ENCODE results near the gene SYT1.

Gene SYT1

DNA sequence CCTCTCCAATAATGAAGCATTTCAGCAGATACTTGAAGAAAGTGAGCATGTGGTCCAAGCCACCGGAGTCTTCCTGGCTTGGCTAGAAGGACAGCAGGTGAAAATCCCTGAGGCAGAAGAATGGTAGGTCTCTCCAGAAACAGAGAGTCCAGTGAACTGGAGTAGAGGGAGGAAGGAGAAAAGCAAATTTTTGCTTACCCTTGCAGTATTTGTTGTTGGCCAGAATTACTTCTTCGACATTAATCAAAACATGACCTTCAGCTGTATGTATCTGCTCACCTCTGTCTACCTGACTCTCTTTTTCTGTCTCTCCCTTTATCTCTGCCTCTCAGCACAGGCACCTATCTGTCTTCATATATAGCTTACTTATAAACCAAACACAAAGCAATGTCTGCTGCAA is 208.9 kb downstream of the SYT1 start:
- Mint-ChIP-seq H3K9me3 (no peaks in the 10 kb centered on the region), H3K27ac (no peak overlapping the region), H3K4me1 (peaks cover 0 to 5% of the 10 kb centered on the region in 2 donors), H3K36me3 (no peaks in the 10 kb centered on the region), H3K4me3 (no peak overlapping the region), H3K27me3 (no peaks in the 10 kb centered on the region)
- no peak for ATAC-seq (replicated peaks)
- DNase-seq, result no peak

DNA sequence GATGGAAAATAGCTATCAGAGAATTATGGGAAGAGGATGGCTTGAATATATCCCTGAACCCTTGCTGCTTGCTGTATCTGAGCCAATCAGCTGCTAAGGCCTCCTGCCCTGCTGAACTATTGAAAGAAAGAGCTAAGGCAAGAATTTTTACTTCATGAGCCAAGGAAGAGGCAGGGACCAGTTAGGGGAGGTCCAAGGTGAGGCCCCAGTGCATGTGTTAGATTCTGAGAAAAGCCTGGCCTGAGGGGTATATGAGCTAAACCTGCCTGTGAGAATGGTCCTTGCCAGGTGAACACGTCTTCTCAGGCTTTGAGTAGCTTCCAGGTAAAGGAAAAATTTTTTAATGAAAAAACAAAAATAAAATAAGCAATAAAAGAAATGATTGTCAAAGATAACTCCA is 218.0 kb downstream of the SYT1 start:
- DNase-seq (no peak), ATAC-seq (replicated peaks) (no peak)
- Mint-ChIP-seq H3K4me1 (peaks cover 0 to 2% of the 10 kb centered on the region in 2 donors), H3K27ac (no peak overlapping the region), H3K4me3 (no peak overlapping the region), H3K9me3 (no peaks in the 10 kb centered on the region), H3K27me3 (no peaks in the 10 kb centered on the region), H3K36me3 (no peaks in the 10 kb centered on the region)

DNA sequence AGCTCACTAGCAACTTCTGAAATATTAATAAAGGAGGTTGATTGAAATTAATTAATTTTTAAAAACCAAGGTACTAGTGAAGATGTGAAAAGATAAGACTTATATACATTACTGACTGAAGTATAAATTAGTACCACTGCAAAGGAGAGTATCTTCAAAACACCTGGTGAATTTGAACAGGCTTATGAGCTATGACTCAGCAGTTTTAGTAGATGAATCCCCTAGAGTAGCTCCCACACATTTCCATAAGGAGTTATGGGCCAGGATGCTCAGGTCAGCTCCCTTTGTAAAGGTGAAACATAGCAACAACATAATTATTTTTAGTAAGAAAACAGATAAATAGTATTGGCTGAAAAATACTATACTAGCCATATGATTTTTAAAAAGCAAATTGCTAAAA is 218.6 kb downstream of the SYT1 start:
- Mint-ChIP-seq H3K9me3 (no peaks in the 10 kb centered on the region), H3K27ac (no peak overlapping the region), H3K27me3 (no peaks in the 10 kb centered on the region), H3K4me3 (no peak overlapping the region), H3K4me1 (peaks cover 0 to 2% of the 10 kb centered on the region in 2 donors), H3K36me3 (no peaks in the 10 kb centered on the region)
- DNase-seq (no peak), ATAC-seq (replicated peaks) (no peak)

GRCh38 chr12:79085106-79085682 is 220.6 kb downstream of the SYT1 start:
- no peak overlapping the region for H3K4me3 Mint-ChIP-seq
- no peaks in the 10 kb centered on the region for H3K27me3 Mint-ChIP-seq
- peaks cover 0 to 2% of the 10 kb centered on the region in 2 donors for H3K4me1 Mint-ChIP-seq
- no peaks in the 10 kb centered on the region for H3K9me3 Mint-ChIP-seq
- no peak overlapping the region for H3K27ac Mint-ChIP-seq
- ATAC-seq (replicated peaks) (no peak), DNase-seq (no peak)
- no peaks in the 10 kb centered on the region for H3K36me3 Mint-ChIP-seq

DNA sequence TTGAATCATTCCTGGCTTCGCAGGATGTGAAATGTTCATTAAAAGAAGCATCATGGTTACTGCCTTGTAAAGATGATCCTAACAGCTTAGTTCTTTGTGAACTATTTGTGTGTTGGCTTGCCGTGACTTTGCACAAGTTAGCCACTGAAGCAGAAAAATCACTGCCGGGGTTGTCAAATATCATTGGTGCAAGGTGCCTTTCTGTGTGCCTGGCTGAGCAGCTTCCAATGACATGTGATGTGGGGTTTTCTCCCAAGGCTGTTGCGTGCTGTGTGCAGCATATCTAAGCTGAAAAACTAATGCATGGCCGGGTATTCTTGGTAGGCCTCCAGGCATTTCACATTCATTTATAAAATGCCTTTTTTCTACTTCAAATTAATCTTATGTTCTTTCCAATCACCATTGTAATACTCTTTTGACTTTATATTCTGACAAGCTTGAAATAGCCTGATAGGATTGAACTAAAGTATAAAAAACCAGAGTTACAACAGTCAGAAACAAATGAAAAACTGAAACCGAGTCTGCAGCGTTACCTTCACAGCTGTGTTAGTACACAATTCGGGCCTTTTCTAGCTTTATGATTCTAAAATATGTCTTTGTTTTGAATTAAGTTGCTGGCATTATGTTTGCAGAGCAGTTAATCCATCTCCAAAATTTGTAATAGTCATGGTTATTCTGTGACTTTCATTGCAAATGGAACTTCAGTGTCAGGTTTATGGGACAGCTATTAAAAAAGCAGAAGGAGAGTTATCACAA is 222.1 kb downstream of the SYT1 start:
- ATAC-seq (replicated peaks) (no peak), DNase-seq (no peak)
- H3K27me3 Mint-ChIP-seq, result no peaks in the 10 kb centered on the region
- peaks cover 0 to 2% of the 10 kb centered on the region in 2 donors for H3K4me1 Mint-ChIP-seq
- H3K36me3 Mint-ChIP-seq, result no peaks in the 10 kb centered on the region
- H3K27ac Mint-ChIP-seq, result no peak overlapping the region
- H3K4me3 Mint-ChIP-seq, result no peak overlapping the region
- no peaks in the 10 kb centered on the region for H3K9me3 Mint-ChIP-seq

DNA sequence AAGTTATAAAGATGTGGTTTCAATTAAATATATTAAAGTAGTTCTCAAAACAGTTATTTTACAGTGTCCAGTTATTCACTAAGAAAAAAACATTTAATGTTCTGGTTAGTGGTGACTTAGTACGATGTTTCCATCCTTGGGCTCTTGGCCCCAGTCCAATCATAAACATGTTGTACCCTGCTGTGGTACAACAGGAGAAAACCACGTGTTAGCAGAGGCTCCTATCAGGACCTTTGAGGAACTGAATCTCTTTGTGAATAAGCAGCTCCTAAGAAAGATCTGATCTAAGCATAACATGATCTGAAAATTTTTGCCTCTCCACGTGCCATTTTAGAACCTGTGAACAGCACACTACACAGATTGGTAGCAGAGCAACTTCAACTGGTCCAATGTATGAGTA is 234.0 kb downstream of the SYT1 start:
- Mint-ChIP-seq H3K27me3 (no peaks in the 10 kb centered on the region), H3K9me3 (no peaks in the 10 kb centered on the region), H3K4me1 (no peaks in the 10 kb centered on the region), H3K27ac (no peak overlapping the region), H3K4me3 (no peak overlapping the region), H3K36me3 (no peaks in the 10 kb centered on the region)
- ATAC-seq (replicated peaks) (no peak), DNase-seq (no peak)

DNA sequence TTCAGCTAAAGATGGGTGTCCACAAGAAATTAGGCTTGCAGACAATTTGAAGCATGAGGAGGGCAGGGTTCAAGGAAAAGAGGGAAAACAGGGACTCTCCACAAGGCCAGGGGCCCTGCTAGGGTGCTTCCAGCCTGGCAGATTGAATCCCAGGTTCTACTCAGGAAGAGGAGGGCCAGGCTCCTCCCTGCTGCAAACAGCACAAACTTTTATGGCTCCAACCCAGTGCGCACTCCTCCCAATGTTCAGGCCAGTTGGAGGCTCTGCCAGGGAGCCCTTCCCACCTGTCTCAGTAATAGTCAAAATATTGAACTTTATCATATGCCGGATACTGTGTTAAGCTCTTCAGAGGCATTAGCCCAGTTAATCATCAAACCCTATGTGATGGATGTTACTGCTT is 244.4 kb downstream of the SYT1 start:
- Mint-ChIP-seq H3K27me3 (no peaks in the 10 kb centered on the region), H3K4me1 (no peaks in the 10 kb centered on the region), H3K27ac (no peak overlapping the region), H3K4me3 (no peak overlapping the region), H3K36me3 (no peaks in the 10 kb centered on the region), H3K9me3 (no peaks in the 10 kb centered on the region)
- no peak for DNase-seq
- no peak for ATAC-seq (replicated peaks)

DNA sequence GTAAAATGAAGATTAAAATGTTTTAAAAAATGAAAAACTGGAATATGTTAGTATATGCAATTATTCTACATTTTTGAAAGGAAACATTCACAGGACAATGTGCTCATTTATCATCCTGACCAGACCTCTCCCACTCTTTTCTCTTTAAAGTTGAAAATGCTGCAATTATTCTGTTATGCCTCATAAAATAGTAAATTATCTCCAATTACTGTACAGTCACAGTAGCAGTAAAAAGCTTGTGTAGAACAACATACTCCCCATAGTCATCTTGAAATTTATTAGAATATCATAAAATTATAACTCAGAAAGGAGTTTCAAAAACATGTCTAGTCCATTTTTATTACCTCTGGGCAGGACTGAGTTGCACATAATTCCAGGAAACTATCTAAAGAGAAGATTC is 250.3 kb downstream of the SYT1 start:
- Mint-ChIP-seq H3K27ac (no peak overlapping the region), H3K27me3 (no peaks in the 10 kb centered on the region), H3K4me3 (no peak overlapping the region), H3K36me3 (no peaks in the 10 kb centered on the region), H3K4me1 (no peaks in the 10 kb centered on the region), H3K9me3 (no peaks in the 10 kb centered on the region)
- ATAC-seq (replicated peaks) (no peak), DNase-seq (no peak)

DNA sequence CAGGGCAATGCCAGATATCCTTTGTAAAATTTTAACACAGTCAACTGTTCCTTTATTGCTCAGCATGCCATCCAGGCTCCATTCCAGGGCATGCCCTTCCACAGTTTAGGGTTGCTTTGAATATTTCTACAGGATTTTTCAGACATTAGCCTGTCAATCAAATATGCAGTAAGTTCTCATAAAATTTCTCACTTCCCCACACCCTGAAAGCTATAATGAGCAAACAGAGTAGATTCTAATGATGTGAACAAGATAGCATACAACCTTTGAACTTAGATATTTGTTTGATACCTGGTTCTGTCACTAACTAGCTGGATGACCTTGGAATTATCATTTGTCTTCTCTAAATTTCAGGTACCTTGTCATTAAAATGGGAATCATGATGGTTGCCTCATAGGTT is 251.2 kb downstream of the SYT1 start:
- H3K4me3 Mint-ChIP-seq, result no peak overlapping the region
- no peaks in the 10 kb centered on the region for H3K9me3 Mint-ChIP-seq
- no peak for DNase-seq
- no peak overlapping the region for H3K27ac Mint-ChIP-seq
- H3K4me1 Mint-ChIP-seq, result no peaks in the 10 kb centered on the region
- H3K36me3 Mint-ChIP-seq, result no peaks in the 10 kb centered on the region
- H3K27me3 Mint-ChIP-seq, result no peaks in the 10 kb centered on the region
- ATAC-seq (replicated peaks), result no peak

GRCh38 chr12:79119796-79120195 is 255.2 kb downstream of the SYT1 start:
- DNase-seq, result no peak
- Mint-ChIP-seq H3K4me1 (no peaks in the 10 kb centered on the region), H3K4me3 (no peak overlapping the region)

DNA sequence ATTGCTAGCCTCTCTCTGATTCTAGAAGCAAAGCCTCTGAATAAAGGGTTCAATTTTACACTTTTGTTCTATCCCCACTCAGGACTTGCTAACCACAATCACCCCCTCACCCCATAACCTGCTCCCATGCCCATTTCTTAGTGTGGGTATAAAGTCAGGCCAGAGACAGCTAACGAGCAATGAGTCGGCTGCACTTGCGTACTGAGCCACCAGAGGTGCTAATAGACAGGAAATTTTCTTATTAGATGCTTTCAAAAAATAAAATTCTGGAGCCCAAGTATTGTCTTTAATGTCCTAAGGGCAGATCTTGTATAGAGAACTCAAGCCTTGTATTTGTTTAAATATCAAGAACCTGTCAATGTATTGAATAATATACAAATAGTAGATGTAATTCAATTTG is 256.9 kb downstream of the SYT1 start:
- DNase-seq (no peak), ATAC-seq (replicated peaks) (peak in 1 of 2 donors; percentile 23)
- no peak overlapping the region for H3K27ac Mint-ChIP-seq
- no peaks in the 10 kb centered on the region for H3K4me1 Mint-ChIP-seq
- no peaks in the 10 kb centered on the region for H3K36me3 Mint-ChIP-seq
- H3K27me3 Mint-ChIP-seq, result no peaks in the 10 kb centered on the region
- no peaks in the 10 kb centered on the region for H3K9me3 Mint-ChIP-seq
- H3K4me3 Mint-ChIP-seq, result no peak overlapping the region

More at GRCh38 chr12:79119796-79120195, 255.2 kb downstream of the SYT1 start:
- ATAC-seq (replicated peaks), result no peak
- Mint-ChIP-seq H3K27me3 (no peaks in the 10 kb centered on the region), H3K36me3 (no peaks in the 10 kb centered on the region), H3K27ac (no peak overlapping the region), H3K9me3 (no peaks in the 10 kb centered on the region)

GRCh38 chr12:79124385-79124784 is 259.8 kb downstream of the SYT1 start:
- H3K4me3 Mint-ChIP-seq, result no peak overlapping the region
- no peak overlapping the region for H3K27ac Mint-ChIP-seq
- DNase-seq, result no peak
- no peaks in the 10 kb centered on the region for H3K4me1 Mint-ChIP-seq
- no peaks in the 10 kb centered on the region for H3K9me3 Mint-ChIP-seq
- ATAC-seq (replicated peaks), result no peak
- H3K36me3 Mint-ChIP-seq, result no peaks in the 10 kb centered on the region
- no peaks in the 10 kb centered on the region for H3K27me3 Mint-ChIP-seq

GRCh38 chr12:79125358-79125757 is 260.8 kb downstream of the SYT1 start:
- H3K27ac Mint-ChIP-seq, result no peak overlapping the region

GRCh38 chr12:79127271-79127751 is 262.7 kb downstream of the SYT1 start:
- Mint-ChIP-seq H3K4me1 (no peaks in the 10 kb centered on the region), H3K27ac (no peak overlapping the region), H3K9me3 (no peaks in the 10 kb centered on the region), H3K4me3 (no peak overlapping the region), H3K27me3 (no peaks in the 10 kb centered on the region), H3K36me3 (no peaks in the 10 kb centered on the region)
- DNase-seq (no peak), ATAC-seq (replicated peaks) (no peak)

More at GRCh38 chr12:79125358-79125757, 260.8 kb downstream of the SYT1 start:
- Mint-ChIP-seq H3K36me3 (no peaks in the 10 kb centered on the region), H3K4me3 (no peak overlapping the region), H3K27me3 (no peaks in the 10 kb centered on the region), H3K9me3 (no peaks in the 10 kb centered on the region), H3K4me1 (no peaks in the 10 kb centered on the region)
- no peak for ATAC-seq (replicated peaks)
- DNase-seq, result no peak

DNA sequence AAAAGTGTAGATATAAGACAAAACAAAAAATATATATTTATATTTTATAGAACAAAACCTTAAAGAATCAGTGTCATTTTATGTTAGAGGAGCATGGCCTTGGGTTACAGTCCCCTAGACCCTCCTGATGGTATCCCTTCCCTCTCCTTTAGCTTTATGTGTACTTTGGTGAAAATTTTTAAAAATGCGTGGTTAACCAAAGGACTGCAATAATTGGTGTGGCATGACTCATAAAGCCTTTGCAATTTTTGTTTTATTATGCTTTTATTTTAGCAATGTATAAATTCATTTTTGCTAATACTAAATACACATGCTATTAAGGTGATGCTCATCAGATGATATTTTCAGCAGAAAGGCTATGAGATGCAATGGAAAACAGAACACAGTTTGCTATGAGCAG is 264.4 kb downstream of the SYT1 start:
- H3K9me3 Mint-ChIP-seq, result no peaks in the 10 kb centered on the region
- H3K27me3 Mint-ChIP-seq, result no peaks in the 10 kb centered on the region
- no peak overlapping the region for H3K4me3 Mint-ChIP-seq
- no peak for ATAC-seq (replicated peaks)
- H3K4me1 Mint-ChIP-seq, result no peaks in the 10 kb centered on the region
- no peaks in the 10 kb centered on the region for H3K36me3 Mint-ChIP-seq
- H3K27ac Mint-ChIP-seq, result no peak overlapping the region
- no peak for DNase-seq

All from stimulated activated naive B cell treated with anti-CD40 and anti-IgM and Interleukin-4, amounts not matched to agents 10 μg/mL and 1 μg/mL and 100 μg/mL, for 72 hours (primary cell).